GM06990 (cell line): ENCODE measurements around the gene NOX5.

Source experiments
- DNase-seq: peaks from one replicate; pipeline ENCODE4 v3.0.0-alpha.2; 2011; ENCODE audit not compliant: insufficient read length; ENCODE audit errors: extremely low read depth
- H3K27me3 ChIP-seq: replicated peaks from 2 replicates; pipeline ENCODE4 v1.6.0; 2011; ENCODE audit warnings: low read length; ENCODE audit not compliant: control insufficient read depth, insufficient read depth
- H3K36me3 ChIP-seq: 2 replicates; pipeline ENCODE4 v1.5.1; 2011; ENCODE audit warnings: low read length; ENCODE audit not compliant: control insufficient read depth, insufficient read depth
- H3K4me3 ChIP-seq: replicated peaks from 2 replicates; pipeline ENCODE4 v1.5.1; 2011; ENCODE audit warnings: low read depth, mild to moderate bottlenecking, control low read depth, low read length
- TF ChIP-seq, protein P1 (sequence below): IDR thresholded peaks from 2 replicates; pipeline ENCODE4 v1.5.1; 2011; ENCODE audit warnings: low read length, control low read depth, mild to moderate bottlenecking, inconsistent platforms; ENCODE audit not compliant: insufficient read depth, poor library complexity, severe bottlenecking

The NOX5 gene

DNA sequence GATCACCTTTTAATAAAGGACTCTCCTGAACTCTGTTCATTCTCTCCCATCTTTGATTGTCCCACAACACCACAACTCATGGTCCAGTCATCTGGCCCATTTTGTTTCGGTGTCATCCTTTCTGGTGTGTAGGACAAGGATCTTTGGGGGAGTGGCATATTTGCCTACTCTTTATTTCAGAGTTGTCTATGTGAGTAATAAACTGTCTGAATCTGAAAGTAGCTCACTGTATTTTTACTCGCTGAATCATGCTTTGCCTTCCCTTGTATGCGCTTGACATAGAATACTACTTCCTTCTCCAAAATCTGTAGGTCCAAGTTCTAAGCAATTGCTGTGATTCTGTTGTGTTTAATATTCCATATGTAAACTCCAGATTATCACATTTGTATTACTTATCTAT lies 29.9 kb upstream of the NOX5 start:
- TF ChIP-seq, protein P1, sequence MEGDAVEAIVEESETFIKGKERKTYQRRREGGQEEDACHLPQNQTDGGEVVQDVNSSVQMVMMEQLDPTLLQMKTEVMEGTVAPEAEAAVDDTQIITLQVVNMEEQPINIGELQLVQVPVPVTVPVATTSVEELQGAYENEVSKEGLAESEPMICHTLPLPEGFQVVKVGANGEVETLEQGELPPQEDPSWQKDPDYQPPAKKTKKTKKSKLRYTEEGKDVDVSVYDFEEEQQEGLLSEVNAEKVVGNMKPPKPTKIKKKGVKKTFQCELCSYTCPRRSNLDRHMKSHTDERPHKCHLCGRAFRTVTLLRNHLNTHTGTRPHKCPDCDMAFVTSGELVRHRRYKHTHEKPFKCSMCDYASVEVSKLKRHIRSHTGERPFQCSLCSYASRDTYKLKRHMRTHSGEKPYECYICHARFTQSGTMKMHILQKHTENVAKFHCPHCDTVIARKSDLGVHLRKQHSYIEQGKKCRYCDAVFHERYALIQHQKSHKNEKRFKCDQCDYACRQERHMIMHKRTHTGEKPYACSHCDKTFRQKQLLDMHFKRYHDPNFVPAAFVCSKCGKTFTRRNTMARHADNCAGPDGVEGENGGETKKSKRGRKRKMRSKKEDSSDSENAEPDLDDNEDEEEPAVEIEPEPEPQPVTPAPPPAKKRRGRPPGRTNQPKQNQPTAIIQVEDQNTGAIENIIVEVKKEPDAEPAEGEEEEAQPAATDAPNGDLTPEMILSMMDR: no peak
- no peaks in the 10 kb centered on the region; the same call in 1 of the 2 replicates for H3K27me3 ChIP-seq
- no peaks in the 10 kb centered on the region for H3K36me3 ChIP-seq
- no peak overlapping the region for H3K4me3 ChIP-seq
- no peak for DNase-seq

- DNase-seq: no peak
- no peaks in the 10 kb centered on the region; the same call in 1 of the 2 replicates for H3K27me3 ChIP-seq
- H3K4me3 ChIP-seq: no peak overlapping the region
- no peaks in the 10 kb centered on the region for H3K36me3 ChIP-seq
- TF ChIP-seq, protein P1: no peak
Observed at GRCh38 chr15:68985361-68985891, 29.1 kb upstream of the NOX5 start.

GRCh38 chr15:68986322-68986721 lies 28.2 kb upstream of the NOX5 start:
- TF ChIP-seq, protein P1: no peak
- no peak overlapping the region for H3K4me3 ChIP-seq
- no peak for DNase-seq
- no peaks in the 10 kb centered on the region; the same call in 1 of the 2 replicates for H3K27me3 ChIP-seq
- no peaks in the 10 kb centered on the region for H3K36me3 ChIP-seq

DNA sequence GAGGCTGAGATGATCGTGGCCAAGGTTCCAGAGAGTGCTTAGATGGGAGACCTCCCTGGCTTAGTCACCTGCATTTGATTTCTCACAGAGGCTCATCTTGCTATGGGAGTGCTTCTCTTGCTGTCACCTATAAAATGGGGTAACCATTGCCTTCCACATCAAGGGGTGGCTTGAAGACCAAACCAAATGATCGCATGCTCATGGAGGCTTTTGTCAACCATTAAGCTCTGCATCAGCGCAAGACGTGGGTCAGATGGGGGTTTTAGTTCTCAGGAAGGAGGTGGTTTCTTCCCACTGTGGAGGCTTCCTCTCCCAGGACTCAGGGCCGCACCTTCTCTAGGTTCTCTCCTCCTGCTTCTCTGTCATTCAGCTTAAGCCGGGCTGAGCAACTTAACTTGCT lies 27.4 kb upstream of the NOX5 start:
- DNase-seq: no peak
- TF ChIP-seq, protein P1: no peak
- no peaks in the 10 kb centered on the region for H3K36me3 ChIP-seq
- no peaks in the 10 kb centered on the region; the same call in 1 of the 2 replicates for H3K27me3 ChIP-seq
- H3K4me3 ChIP-seq: no peak overlapping the region

DNA sequence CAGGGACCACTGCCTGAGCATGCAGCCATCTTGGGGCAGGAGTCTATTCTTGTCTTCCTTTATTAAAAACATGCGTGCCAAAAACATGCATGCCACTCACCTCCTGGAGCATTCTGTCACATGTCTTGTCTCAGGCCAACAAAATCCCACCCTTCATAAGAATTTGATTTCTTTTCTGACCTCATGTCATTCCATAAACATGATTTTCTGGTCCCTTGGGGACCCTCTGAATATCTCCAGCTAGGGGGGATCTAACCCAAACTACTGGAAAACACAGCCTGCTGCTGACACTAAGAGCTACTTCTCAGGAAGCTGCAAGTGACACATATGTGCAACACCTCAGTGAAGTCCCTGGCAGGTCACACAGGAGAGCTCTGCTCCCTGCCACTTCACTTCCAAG lies 26.8 kb upstream of the NOX5 start:
- Histone ChIP-seq H3K27me3 (no peaks in the 10 kb centered on the region; the same call in 1 of the 2 replicates), H3K4me3 (no peak overlapping the region), H3K36me3 (no peaks in the 10 kb centered on the region)
- TF ChIP-seq, protein P1: no peak
- DNase-seq: no peak
